ENCODE measurements around the gene MIR17HG.
A peak's percentile ranks its signal among the peaks of the same experiment; 100 is the strongest.

MIR17HG gene

DNA sequence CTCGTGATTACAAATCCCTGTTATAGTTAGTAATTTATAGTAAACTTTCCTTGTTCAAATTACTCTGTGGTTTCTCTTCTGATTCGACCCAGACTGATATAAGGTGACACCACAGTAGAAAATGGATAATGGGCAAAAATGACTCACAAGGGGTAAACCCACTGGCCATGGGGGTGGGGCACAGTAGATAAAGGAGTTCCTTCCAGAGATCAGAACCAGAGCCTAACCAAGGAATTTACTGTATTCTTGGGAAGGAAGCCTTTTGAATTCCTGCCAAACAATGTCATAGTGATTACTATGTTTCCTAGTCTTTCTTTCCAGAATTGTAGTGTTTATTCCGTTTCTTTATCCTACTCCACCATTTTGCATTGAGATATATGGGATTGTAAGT lies 21.9 kb downstream of the MIR17HG start:
- DNase-seq: no peak

DNA sequence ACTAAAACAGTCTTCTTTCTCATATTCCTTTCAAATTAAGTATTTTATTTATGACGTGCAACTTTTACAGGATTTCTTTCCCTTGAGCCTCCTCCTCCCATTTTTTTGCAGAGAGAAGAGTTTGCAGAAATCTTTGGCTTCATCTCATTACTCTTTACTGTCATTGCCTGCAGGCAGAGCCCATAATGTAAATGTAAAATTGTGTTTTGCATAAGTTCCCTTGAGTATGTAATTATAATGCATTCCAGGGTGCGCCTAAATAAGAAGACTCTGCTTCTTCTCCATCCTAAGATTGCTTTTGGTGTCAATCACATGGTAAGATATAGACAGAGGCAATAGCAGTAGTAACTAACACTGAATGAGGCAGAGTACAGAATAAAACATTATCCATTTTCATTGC lies 23.0 kb downstream of the MIR17HG start:
- DNase-seq: no peak

DNA sequence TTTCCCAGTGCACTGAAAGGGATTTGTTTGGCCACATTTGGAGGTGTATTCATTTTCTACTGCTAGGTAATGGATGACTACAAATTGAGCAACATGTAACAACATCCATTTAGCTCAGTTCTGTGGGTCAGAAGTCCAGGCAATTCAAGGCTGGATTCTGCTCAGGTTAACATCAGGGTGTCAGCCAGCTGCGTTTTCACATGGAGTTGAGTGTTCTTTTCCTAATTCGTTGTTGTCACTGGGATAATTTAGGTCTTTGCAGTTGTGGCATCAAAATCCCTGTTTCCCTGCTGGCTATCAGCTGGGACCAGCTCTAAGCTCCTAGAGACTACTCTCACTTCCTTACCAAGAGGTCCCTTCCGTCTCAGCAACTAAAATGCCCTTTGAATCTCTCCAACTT lies 25.4 kb downstream of the MIR17HG start:
- DNase-seq: no peak

DNA sequence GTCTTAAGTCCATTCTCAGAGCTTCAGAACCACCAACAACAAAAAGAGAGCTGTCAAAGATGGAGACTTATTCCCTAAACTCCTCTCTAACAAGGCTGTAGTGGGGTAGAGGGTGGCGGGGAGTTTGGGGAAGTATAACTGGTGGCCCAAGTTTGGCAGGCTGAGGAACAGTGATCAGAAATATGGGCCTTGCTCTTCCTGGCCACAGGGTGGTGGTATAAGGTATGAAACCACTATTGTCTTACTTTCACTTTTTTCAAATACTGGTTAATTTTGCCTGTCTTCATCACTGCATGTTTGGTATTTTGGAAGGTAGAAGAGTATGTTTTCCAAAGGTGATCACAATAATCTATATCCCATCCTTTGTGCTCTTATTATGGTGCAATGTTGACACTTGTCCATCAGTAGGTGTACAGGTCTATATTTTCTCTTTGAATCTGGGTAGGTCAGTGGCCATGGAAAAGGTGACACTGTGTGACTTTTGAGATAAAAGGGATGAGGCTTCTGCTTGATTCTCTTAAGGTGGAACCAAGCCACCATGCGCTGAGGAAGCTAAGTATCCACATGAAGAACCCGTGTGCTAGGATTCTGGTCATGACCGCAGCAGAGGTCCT lies 27.7 kb downstream of the MIR17HG start:
- no peak for DNase-seq

DNA sequence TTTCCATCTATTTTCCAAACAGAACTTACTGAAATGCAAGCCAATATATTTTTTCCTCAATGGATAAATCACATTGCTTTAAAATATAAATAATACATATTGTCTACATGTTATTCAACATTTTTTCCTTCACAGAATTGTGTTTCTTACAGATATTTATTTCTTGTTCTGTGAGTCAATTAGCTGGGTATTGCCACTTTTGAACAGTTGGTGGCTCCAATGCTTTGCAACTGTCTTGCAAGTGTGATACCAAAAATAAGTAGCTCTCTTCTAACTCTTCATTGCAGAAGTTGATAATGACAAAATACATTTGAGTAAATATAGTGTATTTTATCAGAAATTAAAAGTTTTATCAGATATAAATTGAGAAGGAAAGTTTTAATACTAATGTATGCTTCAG lies 33.9 kb downstream of the MIR17HG start:
- no peak for DNase-seq

DNA sequence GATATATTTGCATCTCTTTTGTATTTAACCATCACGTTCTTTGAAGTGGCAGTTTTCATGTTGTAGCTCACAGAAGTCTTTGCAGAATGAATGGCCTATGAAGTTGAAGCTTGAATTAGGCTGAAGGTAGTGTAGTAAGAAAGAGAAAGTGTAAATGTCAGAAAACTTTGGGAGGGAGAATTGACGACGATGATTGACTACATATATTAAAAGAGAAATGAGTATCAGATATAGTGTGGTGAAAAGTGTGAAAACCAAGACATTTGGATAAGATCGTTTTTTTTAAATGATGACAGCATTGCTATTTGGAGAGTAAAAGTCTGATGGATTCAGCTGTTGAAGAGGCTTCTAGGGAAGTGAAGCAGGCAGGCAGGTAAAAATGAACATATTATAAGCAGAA lies 36.3 kb downstream of the MIR17HG start:
- no peak for DNase-seq

DNA sequence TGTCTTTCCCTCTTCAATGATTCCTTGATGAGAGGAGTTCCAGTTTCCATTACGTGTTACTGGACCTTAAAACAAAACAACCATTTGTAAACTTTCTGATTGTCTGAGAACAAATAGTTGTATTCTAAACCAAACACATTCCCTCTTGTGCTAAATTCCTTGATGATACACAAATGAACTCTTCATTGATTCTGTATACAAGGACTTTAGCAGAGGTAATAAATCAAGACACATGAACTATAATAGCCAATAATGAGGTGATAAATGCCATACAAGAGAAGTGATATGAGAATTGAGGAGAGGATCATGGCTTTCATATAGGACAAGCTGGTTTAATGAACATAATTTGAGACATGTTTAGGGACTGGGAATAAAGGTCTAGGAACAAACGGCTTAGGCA lies 37.4 kb downstream of the MIR17HG start:
- no peak for DNase-seq

DNA sequence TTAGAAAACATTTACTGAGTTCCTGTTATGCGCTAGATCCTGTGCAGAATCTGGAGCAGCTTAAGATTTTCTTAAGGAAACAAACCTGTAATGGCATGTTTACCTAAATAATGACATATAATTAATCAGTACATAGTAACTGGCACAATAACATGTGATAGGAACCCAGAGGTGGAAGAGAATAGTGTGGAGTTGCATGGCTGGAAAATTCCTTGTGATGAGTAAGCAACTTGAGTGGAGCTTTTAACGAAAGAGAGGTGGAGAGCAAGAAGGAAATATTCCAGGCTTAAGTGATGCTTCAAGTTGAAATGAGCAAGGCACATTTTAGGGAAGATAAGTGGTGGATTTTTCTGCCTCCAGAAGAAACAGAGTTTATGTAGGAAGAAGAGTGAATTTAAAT lies 41.7 kb downstream of the MIR17HG start:
- no peak for DNase-seq

DNA sequence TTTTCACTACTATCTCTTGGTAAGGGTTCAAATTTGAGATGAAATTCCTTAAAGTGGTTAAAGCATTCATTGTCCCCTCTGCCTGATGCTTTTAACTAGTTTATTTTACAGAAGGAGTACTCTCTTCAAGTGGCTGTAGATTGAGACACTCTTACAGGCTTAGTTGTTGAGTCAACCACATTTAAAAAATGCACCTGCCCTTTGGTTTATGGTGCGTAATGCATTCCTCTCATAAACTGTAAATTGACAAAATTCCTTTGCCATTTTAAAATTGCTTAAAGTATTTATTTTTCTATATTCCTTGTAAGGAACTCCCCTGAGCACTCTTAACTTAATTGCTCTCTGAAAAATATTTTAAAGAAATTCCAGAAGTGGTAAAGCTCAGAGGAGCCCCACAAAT lies 50.1 kb downstream of the MIR17HG start:
- no peak for DNase-seq

DNA sequence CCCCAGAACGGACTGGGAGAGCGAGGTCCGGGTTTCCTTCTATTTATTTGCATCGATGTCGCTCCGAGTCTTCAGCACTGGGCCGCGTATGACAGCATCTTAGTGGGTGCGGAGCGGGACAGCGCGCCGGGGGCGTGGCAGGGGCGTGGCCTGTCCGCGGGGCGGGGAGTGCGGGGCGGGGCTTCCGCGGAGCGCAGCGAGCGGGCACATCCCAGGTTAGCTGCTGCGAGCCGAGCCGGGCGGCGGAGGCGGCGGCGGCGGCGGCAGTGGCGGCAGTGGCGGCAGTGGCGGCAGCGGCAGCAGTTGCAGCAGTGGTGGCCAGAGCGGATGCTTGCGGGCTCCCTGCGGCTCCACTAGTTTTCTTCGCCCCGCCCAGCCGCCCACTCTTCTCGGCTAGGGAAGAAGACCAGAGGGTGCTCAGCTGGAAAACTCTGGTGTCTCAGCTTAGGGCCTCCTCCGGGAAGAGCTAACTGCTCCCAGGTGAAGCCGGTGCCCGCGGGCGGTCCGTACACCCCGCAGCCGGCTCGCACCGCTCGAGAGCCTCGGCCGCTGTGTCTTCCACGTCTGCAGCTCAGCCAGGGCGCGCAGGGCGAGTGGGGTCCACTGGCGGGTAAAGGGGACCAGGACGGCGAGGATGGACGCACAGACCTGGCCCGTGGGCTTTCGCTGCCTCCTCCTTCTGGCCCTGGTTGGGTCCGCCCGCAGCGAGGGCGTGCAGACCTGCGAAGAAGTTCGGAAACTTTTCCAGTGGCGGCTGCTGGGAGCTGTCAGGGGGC lies 51.1 kb downstream of the MIR17HG start, which contains the start of gene GPC5:
Gene GPC5 (plus strand): TSS at position 209 of the 776 bp plus-strand sequence.
- peak; percentile 50 for DNase-seq

DNA sequence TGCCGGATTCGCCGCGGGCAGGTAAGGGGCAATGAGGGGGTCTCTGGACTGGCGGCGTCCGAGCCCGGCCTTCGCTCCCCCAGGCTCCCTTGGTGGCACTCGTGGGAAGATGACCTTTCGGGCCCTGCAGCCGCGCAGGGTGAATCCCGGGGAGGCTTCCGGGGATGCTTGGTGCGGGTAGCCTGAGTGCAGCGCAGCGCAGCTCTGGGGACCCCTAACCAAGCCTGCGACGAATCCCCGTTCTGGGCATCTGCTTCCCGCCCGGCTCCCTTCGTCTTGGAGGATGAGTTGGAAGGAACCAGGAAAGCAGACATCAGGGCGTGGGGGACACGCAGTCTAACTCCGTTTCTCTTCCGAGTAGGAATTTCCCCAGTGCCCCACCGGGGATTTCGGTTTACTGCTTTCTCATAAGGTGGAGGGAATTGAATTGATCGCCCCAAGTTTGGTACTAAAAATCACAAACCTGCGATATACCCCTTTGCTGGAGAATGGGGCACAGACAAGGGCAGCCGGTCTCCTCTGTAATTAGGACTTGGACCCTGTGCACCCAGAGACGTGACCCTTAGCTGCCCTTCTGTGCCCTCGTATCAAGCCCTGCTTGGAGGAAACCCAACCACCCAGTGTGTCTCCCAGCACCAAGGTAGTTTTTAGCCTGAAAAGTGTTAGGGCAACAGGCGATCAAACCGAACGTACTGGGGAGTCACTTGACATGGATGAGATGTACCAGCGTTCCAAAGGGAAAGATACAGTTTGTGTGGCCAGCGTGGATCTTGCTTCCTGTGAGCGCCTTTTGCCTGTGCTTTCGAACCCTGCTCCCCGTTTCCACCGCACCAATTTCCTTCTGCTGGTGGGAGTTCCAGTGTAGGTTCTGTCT lies 51.9 kb downstream of the MIR17HG start:
- DNase-seq: no peak

DNA sequence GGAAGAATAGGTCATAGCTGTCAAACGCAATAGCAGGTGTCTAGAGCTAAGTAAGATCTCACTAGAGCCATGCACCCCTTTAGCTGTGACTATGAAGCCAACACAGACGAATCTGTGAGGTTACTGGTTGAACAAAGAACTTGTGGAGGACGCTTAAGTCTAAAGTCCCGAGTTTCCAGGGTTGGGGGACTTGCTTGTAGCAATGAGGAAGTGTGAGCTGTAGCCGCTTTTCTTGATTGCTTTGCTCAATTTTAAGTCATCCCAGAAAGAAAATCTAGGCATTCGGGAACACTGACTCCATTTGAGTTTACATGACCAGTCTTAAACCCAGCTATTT lies 52.5 kb downstream of the MIR17HG start:
- no peak for DNase-seq

DNA sequence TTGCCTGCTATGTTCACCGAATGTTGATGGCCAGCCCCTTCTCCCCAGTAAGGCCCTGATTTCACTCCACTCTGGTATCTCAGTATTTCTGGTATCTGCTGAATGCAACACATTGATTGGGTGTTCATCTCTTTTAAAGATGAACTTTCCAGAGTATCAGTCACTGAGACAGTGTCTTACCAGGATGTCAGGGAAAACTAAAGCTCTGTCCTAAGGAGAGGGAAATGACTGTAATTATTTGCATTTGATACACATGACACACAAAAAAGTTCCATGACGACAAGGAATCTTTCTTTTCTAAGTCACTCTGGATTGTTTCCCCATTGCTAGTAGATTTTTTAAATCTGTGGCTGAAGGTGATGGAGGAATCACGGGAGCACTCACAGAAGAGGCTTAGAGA lies 53.2 kb downstream of the MIR17HG start:
- no peak for DNase-seq

DNA sequence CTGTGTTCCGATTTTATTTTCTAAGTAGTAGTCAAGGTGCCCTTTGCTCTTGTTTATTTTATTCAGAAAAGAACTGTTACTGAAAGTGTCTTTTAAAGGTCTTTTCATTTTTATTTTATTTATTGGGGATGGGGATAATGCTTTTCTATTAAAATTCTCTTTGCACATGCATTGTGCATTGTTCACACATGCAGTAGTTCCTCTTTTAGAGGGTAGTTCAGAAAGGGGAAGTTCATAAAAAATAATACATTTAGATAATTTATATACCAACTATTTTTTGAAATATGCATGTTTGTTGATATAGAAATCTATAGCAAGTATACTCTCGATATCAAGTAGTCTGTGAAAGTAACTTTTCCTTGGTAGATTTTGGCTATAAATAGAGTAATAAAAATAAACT lies 54.4 kb downstream of the MIR17HG start:
- no peak for DNase-seq
